ENCODE measurements around the gene IRF2BPL.
"Not testable (repeated sequence)": the region's sequence is repeated elsewhere in the genome, so short reads cannot be mapped to it uniquely, and the experiment has no call there.

The IRF2BPL gene

DNA sequence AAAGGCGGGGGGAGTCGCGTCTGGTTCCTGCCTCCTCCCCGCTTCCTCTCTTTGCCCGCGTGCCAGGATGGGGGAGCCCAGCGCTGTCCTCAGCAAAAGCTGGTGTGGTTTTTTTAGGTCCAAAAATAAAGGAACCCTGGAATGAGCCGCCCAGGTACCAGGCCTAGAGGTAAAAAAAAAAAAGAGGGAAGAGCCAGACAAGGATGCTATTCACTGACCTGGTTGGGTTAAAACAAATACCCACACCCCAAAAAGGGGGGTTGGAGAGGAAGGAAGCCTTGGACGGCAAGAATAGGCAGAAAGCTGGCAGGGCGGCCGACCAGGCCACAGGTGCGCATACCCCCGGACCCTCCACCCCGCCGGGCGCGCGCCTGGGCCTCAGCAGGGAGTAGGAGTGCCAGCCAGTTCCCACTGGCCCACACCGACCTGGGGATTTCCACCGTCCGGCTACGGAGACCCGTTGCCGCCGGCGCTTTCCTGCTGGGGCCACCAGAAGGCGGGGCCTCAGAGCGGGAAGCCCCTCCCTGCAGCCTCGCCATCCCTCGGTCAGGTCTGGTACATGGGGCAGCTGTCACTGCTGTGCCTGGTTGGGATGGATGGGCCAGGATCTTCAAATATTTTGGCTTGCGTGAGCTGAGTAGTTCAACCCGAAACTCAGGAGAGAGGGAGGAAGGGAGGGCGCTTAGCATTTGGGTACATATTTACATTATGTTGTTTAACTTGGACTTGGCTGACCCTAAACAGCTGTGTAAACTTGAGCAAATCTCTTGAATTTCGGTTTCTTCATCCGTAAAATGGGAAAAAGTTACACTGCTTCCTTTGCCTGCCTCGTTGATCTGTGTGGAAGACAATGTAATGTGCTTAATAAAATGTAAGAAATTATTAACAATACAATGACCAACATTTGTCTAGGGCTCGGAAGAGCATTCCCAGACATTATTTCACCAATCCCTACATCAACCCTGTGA, 5.4 kb upstream of the IRF2BPL start:
- DNase-seq = peak; percentile 68 to 88 (median 74)

DNA sequence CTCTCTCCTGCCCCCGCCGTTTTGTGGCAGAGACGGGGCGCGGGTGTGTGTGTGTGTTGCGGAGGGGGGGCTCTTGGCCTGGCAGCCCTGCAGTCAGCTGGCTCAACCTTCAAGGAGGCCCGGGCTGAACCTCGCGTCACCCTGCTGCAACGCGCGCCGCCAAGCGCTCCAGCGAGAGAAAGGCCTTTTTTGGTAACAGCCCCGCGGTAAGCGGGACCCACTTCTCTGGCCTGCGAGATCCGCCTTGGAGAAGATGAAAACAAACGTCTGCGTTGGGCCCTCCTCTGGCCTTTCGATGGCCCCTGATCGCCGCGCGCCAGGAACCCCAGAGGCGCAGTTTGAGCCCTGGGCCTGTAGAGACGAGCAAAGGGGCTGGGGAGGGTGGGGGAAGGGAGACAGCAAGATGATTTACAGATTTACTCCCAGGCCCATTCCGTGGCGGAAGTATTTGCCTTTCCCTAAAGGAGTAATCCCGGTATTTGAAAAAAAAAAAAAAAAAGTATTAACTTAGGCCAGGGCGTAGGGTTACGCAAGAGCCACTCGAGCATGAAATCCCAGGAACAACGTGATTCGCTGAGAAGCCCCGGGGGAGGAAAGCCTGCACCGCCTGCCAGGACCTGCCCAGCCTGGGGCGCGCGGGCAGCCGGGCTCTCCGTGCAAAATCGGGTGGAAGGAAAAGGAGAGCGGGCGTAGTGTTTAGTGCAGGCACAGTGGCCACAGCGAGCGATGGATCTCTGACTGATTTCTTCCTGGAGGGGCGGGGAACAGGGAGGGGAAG, 4.5 kb upstream of the IRF2BPL start:
- DNase-seq = peak; percentile 52 to 92 (median 73)

DNA sequence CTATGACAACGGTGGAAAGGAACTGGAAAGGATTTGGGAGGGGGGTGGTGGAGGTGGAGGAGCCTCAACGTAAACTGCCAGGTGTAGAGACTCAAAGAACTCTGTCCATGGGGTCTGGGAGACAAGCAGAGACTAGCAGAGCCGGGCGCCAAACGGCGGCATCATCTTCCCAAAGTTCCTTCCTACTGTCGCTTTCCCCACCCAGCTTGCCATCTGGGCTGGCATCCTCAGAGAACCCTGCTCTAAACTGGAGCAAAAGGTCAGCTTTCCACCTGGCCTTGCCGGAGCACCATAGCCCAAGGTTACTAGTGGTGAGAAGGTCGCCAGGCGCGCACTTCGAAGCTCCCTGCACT, 4.0 kb upstream of the IRF2BPL start:
- DNase-seq = no peak

DNA sequence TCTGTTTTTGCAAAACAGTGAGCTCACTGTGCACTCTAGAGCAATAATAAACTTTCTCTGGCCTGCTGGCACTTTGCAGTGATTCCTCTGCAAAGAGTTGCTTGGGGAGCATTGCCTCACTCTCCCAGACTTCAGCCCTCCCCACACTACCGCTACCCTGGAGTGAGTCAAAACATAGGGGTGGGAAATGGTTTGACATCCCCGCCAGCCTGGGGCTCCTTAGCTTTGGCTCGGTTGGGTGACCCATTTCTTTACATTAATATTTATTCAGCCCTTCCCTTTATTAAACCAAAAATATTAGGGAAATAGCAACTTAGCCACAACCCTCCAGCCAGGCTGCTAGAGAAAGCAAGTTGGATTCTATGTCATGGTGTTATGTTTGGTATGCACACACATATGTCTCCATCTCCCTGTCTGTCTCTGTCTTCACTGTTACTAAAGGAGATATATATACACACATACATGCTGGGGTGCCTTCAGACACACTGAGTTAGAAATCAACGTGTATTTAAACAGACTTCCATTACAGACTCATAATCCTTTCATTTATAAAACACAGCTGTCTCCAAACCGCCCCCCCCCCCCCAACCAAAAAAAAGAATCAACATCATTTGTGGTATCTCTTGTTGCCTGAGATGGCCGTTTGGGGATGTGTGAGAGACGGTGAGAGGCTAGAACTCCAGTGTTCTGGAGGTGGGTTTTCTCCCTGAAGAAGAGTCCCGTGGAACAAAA, 3.4 kb upstream of the IRF2BPL start:
- peak in 1 of 5 experiments; percentile 57 for DNase-seq

DNA sequence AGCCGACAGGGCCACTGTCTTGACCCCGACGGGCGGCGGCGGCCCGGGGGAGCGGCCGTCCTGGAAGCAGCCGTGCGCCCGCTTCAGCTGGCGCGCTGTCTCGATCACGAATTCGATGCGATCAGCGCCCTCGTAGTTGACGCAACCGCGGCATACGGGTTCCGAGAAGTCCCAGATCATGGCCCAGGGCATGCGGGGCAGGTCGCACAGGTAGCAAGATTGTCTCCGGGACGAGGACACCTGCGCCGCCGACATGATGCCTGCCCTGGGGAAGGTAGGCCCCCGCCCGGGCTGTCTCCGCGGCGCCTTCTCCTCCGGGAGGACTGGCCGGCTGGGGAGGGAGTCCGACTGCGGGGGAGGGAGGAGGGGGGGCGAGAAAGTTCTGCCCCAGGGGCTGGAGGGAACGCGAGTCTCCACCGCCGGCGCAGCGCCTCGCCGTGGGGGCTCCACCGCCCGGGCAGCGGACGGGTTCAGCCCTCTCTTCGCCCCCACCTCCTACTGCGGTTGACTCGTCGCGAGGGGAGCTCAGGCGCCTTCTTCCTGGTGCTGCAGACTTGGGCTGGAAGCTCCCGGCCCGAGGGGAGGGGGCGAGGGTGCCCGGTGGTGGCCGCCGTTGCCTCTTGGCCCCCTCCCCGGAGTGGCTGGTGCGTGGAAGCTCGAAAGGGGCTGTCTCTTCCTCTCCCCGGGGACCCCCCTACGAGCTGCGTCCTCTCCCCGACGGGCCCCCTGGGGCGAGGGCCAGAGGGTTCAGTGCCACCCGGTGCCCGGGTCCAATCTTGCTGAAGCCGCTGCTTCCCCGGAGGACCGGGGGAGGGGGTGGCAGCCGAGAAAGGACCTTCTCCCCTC, 747 bp downstream of the IRF2BPL start:
- DNase-seq = peak; percentile 30 to 80 (median 60)

DNA sequence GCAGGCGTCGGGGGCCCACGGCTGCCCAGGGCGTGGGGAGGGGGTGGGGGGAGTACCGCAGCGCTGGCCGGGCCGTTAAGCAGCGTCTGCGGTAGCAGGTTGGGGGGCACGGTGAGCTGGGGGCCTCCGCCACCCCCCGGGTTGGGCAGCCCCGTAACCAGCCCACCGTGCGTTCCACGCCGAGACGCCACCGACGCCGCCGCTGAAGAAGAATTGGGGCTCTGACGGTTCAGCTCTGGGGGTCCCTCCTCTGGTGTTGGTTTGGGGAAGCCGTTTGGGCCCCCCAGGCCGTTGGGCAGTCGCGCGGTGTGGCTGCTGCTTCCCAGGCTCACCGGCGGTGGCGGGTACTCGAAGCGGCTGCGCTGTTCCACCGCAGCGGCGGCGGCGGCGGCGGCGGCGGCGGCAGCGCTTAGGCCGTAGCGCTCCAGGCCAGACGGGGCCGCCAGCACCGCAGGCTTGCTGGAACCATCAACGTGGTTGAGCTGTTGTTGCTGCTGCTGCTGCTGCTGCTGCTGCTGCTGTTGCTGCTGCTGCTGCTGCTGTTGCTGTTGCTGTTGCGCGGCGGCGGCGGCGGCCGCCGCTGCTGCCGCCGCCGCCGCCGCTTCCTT, 1.5 kb downstream of the IRF2BPL start:
- DNase-seq = peak; percentile 26 to 80 (median 51)

DNA sequence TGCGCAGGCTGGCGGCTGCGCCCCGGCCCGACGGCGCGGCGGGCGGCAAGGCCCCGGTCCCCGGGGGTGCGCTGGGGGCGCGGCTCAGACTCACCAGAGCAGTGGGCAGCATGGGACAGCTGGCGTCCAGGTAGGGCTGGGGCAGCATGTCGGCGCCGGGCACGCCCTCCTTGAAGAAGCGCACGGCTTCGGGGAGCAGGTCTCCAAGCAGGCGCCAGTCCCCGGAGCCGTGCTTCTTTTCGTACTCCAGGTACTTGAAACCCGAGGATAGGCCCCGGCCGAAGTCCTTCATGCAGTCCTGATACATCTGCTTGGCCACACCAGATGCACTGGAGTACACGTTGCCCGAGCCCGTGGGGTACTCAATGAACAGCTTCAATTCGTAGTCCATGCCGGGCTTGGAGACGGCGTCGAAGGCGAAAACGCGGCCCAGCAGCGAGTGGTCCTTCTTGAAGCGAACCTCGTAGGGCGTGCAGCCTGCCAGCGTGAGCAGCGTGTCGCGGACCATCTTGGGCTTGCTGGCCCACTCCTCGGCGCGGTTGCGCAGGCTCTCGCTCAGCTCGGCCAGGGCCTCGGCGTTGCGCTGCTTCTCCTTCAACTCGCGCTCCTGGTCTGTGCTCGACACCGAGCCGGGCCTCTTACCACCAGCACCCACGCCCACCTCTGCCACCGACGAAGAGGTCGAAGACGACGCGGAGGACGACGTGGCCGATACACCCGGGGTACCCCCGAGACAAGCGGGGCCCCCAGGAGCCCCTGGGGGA, 2.2 kb downstream of the IRF2BPL start:
- DNase-seq = peak in 1 of 5 experiments; percentile 4

DNA sequence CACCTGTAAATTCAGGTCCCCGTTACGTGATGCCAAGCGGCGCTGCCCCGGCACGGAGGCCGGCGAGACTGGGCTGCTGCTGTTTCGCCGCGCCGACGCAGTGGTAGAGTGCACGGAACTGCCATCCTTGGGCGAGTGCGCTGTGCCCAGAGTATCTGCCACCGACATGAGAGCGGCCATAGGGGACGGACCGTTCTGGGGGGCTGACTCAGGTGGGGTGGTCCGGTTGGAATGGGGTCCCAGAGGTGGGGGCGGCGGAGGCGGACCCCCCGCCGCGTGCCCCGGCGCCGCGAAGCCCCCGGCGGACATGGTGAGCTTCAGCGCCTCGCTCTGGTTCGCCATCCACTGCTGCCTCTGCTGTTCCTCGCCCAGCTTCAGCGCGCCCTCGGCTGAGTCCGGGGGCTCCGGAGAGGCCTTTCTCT, 2.8 kb downstream of the IRF2BPL start:
- DNase-seq = no peak

DNA sequence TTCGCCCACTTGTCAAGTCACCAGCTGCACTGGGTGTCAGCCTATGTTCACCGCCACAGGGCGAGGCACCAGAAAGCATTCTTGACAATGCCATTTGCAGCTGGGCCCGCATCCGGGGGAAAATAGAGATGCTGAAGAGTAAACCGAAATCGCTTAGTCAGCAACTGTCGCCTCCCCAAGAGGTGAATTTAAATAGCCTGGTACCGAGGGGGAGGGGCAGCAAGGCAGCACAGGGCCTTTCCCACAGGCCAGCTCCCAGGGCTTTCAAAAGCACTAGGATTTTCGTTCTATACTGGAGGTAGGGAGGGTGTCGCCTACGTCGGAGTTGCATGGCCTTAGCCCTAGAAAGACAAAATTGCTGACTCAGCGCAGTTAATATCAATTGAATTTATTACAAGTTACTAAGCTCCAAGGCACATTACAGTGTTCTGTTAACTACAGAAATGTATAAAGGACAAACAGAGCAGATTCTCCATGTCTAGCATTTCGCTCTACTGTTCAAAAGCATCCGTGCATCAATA, 4.3 kb downstream of the IRF2BPL start:
- DNase-seq = peak in 4 of 5 experiments; percentile 31 to 97 (median 50)

DNA sequence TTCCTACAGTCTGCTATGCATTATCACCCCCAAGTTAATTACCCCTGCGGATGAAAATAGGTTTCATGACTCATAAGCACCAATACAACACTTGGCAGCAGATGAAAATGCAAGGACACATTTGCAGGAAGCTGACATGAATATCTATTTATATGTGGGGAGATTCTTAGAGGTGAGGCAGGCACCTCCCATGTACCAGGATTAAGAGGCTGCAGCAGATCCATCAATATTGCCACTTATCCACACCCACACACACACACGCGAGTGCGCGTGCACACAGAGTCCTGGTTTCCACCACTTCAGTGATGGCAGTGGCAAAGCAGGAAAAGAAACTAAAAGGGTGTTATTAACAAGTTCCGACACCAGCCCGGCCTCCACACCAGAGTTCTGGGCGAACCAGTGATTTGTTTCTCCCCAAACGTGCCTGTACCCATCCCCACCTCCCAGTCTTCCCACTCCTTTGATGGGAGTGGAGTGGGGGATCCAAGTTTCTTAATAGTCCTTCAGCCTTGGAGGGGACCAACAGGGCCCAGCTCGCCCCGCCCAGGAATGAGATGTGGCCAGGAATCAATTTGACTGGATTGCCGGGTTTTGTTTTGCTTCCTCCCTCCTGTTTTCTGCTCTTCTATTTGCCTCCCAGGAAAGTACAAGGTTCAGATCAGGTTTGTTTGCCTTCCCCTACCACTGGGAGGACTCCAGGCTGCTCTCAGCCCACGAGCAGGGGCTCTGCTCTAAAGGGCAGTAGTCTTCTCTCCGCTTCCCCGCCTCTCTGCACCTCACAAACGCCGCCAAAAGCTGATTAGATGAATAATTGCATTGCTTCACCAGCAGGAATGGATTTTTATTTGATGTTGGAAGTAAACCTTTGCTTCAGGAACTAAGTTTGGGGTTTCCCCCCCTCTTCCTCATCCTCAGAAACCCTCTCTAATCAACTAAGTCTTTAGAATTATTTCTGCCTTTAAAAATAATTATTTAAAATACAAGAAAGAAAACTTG, 5.2 kb downstream of the IRF2BPL start:
- peak in 1 of 5 experiments; percentile 26 for DNase-seq

DNA sequence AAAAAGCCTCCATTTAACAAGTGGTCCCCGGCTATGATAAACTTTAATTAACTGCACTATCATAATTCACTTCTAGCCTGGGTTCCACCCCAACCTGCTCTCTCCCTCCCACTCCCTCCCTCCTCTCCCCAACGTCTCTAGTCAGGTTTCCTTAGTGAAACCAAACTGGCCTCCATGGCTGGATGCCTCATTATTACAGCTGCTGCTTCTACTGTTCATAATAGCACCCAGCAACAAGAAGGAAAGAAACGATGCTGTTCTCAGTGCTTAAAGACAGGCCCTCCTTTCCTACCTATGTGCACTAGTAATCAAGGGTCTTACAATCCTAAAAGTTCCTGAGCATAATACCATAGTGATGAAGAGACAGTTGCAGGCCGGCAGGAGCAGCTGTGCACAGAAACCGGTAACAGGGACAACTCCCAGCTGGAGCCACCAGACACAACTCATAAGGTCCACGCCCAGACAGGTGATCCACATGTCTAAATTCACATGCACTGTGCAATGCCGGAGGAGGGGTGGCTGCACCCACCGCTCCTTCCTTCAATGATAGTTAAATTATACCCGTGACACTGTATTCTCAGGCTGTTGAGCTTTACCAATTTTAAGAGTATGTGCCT, 6.2 kb downstream of the IRF2BPL start:
- peak in 1 of 5 experiments; percentile 58 for DNase-seq

DNA sequence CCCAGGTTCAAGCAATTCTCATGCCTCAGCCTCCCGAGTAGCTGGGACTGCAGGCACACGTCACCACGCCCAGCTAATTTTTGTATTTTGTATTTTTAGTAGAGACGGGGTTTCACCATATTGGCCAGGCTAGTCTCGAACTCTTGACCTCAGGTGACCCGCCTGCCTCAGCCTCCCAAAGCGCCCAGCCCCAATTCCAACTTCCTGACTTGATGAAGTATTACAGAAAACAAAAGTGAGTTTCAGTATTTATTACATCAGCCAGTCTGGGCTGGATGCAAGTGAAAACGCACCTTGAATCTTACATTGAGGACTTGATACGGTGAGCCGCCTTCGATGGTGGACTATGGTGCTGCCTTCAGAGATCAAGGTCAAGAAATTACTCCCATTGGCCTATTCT, 7.1 kb downstream of the IRF2BPL start:
- not testable (repeated sequence) for DNase-seq

DNA sequence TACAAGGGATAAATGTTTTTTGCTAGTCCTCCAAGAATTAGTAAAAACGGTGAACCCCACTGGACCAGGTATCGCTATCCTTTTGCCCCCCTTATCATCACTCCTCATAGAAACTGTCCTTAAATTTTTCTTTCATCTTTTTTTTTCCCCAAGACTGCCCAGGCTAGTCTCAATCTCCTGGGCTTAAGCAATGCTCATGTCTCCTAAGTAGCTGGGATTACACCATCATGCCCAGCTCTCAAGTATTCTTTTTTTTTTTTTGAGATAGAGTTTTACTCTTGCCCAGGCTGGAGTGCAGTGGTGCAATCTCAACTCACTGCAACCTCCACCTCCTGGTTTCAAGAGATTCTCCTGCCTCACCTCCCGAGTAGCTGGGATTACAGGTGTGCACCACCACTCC, 9.7 kb downstream of the IRF2BPL start:
- DNase-seq = no peak

DNA sequence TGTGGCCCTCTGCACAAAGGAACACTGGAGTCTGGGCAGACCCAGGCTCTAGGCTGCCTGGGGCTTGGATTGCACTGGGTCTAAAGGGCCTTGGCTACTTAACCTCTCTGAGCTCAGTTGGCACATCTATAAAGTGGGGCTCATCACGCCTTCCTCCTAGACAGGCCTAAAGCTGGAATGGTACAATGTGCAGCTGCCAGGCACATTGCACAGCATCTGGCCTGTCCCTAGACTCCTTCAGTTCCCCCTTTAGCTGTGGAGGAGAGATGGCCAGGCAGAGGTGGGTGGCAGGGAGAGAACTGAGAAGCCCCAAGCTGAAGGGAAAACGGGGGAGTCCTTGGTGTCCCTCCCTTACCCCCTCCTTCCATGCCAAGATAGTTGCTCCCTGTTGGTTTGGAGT, 10.8 kb downstream of the IRF2BPL start:
- DNase-seq = no peak

DNA sequence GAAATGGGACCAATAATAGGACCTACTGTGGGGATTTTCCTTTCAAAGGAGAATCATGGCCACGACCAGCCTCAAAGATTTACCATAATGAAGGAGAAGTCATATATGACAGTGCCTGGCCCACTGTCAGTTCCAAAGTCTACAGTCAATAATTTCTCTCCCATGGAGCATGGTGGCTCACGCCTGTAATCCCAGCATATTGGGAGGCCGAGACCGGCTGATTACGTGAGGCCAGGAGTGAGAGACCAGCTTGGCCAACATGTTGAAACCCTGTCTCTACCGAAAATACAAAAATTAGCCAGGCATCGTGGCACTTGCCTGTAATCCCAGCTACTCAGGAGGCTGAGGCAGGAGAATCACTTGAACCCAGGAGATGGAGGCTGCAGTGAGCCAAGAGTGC, 13.8 kb downstream of the IRF2BPL start:
- DNase-seq = no peak

DNA sequence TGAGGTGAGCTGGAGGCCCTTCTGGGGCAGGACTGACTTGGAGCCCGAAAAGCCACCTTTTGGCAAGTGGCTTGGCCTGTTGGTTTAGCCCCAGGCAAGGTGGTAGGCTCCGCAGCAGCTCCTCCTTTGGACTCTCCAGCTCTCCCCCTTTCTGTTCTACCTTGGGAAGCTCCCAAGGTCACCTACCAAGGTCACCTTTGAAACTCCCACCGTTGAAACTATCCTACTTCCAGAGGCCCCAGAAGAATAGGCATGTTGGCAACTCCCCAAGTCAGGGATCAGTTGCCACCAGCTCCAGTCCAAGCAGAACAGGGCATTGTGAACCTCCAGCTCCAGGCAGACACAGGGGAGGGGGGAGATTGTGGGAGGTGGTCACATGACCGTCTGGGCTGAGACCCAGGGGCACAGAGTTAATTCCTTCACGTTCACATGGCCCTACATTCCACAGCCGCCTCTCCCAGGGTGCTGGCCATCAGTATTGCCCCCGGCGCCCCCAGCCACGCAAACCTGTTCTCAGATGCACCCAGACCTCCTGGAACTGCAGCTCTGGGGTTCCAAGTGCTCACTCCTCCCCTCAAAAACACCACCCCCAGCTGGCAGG, 14.4 kb downstream of the IRF2BPL start:
- no peak for DNase-seq

DNA sequence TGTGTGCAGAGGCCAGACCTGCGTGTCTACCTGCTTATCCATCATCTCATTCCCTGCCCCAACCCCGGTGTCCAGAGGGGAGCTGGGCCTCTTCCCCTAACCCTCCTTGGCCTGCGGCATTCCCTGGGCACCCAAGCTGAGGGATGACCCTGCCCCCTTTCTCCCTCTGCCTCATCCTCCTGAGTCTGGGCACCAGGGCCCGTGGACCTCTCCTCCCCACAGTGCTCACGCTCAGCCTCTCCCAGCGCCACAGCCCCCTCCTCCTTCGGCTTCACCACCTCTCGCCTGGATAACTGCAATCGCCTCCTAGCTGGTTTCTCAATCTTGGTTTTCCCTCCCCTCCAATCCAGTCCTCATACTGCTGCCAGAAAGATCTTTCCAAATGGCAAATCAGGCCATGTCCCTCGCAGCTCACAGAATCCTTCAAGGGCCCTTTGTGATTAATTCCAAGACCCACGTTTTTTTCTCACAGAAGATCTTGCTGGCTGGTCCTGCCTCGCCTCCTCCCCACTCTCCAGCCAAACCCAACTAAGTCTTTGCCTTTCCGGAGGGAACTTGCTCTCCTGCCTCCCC, 16.2 kb downstream of the IRF2BPL start:
- DNase-seq = no peak

DNA sequence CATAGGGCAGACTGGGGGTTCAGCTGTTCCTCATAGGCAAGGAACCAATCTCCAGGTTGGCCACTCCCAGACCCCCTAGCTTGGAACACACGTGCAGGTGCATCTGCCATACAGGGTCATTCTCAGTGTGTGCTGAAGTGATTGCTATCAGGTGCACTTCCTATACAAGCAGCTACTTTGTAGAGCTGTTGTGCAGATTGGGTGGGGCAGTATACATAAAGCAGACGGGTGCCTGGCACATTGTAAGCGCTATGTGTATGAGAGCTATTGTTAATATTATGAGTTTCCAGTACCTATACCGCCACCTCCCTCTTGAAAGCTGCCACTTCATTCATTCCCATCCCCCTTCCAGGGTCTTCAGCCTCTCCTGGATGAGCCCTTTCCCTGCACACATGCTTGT, 17.3 kb downstream of the IRF2BPL start:
- DNase-seq = peak in 1 of 5 experiments; percentile 76
